GM21576 (cell line): Measurements from ENCODE around the gene NELL2.

Source experiments
- ATAC-seq: cut with Tn5 transposase; IDR thresholded peaks from one replicate; pipeline ENCODE4 v1.9.1; 2021; ENCODE audit warnings: mild to moderate bottlenecking, moderate library complexity; ENCODE audit not compliant: unreplicated experiment

Gene NELL2

GRCh38 chr12:44490181-44490580 is 385.9 kb downstream of the NELL2 start:
- no peak for ATAC-seq

- no peak for ATAC-seq
These were observed 387.9 kb downstream of the NELL2 start for GRCh38 chr12:44488180-44488579.

DNA sequence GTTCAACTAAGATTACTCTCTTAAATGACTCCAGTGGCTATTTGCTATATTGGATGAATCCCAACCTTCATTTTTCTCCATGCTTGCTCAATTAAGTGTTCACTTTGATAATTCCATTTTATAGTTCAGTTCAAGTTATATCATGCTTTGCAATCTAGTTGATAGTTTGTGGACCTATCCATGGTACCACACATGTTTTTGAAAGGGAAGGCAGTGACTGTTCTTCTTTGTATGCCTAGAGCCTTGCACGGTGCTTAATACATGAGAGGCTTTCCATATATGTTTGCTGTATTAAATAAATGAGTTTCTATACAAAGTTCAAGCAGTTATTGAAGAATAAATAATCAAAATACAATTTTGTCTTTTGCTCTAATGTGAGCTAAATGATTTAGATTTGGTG is 391.3 kb downstream of the NELL2 start:
- no peak for ATAC-seq

GRCh38 chr12:44477331-44477980 is 398.7 kb downstream of the NELL2 start:
- no peak for ATAC-seq

DNA sequence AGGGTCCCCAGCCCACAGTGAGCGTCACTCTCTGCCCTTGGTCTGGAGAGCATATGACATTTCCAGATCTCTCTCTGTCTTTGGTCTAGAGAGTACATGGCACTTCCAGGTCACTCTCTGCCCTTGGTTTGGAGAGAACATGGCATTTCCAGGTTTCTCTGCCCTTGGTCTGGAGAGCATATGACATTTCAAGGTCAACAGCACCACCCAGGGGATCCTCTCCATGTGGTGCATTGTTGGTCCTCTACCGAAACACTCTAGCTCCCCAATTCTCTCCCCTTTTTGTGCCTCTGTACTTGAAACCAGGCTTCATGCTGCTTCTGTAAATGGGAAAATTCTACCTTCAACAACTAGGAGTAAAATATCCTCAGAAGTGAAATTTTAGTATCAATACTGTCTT is 399.4 kb downstream of the NELL2 start:
- no peak for ATAC-seq

DNA sequence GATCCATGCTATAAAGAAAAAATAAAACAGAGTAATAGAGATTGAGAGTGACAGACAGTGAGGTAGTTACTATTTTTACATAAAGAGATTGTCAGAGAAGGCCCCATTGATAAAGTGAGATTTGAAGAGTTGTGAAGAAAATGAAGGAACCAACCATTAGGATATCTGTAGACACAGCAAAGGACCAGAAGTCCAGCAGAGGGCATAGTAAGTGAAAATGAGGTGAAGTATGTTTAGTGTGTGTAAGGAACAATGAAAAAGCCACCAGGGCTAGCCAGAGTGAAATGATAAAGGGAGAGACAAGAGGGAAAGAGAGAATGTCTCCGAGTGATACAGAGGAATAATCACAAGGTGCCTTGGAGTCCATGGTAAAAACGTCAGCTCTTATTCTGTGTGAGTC is 411.0 kb downstream of the NELL2 start:
- no peak for ATAC-seq

DNA sequence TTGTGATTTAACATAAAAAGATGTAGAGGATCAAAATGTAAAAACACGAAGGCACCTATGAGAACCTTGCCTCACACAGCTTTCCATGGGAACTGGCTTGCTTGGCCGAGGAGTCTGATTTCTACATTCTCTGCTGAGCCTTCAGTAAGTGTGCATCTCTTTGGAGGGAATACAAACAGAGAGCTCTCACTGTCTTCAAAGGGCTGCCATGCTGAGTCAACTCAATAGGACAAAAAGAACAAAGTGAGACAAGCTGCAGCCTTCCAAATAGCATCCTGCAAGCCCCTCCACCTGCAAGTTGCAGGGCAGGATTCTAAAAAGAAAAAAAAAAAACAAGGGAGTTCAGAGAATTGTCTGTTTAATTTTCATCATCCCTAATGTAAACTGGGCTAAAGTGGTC is 411.9 kb downstream of the NELL2 start:
- no peak for ATAC-seq

GRCh38 chr12:44462729-44463128 is 413.4 kb downstream of the NELL2 start:
- no peak for ATAC-seq

DNA sequence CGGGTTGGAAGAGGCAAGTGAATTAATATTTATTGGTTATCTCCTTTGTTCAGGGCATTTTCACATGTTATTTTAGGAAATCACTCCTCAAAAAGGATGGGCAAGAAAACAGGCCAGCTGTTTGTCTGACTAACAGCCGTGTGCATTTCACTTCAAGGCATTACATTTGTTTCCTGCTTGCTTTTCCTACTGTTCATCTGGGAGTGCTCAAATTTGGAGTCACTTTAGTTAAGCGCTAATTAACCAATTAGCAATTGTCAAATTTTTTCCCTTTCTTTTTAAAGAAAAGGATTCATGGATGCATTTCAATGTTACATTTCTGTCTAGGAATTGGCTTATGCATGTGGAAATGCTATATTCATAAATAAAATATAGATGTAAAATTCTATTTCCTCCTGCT is 415.9 kb downstream of the NELL2 start:
- no peak for ATAC-seq

DNA sequence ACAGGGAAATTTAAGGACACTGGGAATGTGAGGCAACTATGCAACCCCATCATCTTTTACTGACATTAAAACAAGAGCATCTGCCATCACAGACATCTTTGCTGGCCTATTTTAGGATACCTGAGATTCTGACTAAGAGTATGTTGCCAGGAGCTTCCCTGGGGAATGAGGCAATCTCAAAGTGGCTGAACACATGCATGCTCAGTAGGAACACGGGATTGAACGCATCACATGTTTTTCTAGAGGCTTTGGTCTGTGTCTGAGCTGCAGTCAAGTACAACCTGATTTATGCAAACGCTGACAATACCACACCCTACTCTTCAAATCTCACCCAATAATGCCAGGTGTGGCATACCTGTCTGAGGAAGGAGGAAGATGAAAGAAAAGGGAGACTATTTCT is 416.5 kb downstream of the NELL2 start:
- ATAC-seq: no peak
